ENCODE data around the gene PCDH9.
"Not testable (repeated sequence)": the region's sequence is repeated elsewhere in the genome, so short reads cannot be mapped to it uniquely, and the experiment has no call there.

PCDH9 gene

DNA sequence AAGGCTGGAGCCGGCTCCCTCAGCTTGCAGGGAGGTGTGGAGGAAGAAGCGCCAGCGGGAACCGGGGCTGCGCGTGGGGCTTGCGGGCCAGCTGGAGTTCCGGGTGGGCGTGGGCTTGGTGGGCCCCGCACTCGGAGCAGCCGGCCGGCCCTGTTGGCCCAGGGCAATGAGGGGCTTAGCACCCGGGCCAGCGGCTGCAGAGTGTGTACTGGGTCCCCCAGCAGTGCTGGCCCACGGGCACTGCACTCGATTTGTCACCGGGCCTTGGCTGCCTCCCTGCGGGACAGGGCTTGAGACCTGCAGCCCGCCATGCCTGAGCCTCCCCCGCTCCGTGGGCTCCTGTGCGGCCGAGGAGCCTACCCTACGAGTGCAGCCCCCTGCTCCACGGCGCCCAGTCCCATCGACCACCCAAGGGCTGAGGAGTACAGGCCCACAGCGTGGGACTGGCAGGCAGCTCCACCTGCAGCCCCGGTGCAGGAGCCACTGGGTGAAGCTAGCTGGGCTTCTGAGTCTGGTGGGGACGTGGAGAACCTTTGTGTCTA lies 608.2 kb downstream of the PCDH9 start:
- H3K4me3 ChIP-seq (ENCODE audit: low read depth in 1 of 2, low read length in 2 of 2); H3K9me3 ChIP-seq (ENCODE audit: control insufficient read depth in 1 of 2, low read length in 2 of 2); H3K4me1 ChIP-seq (ENCODE audit: control insufficient read depth in 1 of 2, insufficient read depth in 2 of 2, low read length in 2 of 2); H3K36me3 ChIP-seq (ENCODE audit: control insufficient read depth in 1 of 2, insufficient read depth in 2 of 2, low read length in 2 of 2); H3K27ac ChIP-seq (ENCODE audit: low read depth, low read length); H3K9ac ChIP-seq (ENCODE audit: low read depth in 1 of 2, low read length in 2 of 2); H3K27me3 ChIP-seq (ENCODE audit: control insufficient read depth in 1 of 2, insufficient read depth in 2 of 2, low read length in 2 of 2): not testable (repeated sequence)

- no peaks in the 10 kb centered on the region for H3K4me1 ChIP-seq (ENCODE audit: control insufficient read depth in 1 of 2, insufficient read depth in 2 of 2, low read length in 2 of 2)
- no peak overlapping the region for H3K9ac ChIP-seq (ENCODE audit: low read depth in 1 of 2, low read length in 2 of 2)
- no peak overlapping the region for H3K27ac ChIP-seq (ENCODE audit: low read depth, low read length)
- no peaks in the 10 kb centered on the region for H3K27me3 ChIP-seq (ENCODE audit: control insufficient read depth in 1 of 2, insufficient read depth in 2 of 2, low read length in 2 of 2)
- H3K9me3 ChIP-seq (ENCODE audit: control insufficient read depth in 1 of 2, low read length in 2 of 2): no peaks in the 10 kb centered on the region
- no peak overlapping the region for H3K4me3 ChIP-seq (ENCODE audit: low read depth in 1 of 2, low read length in 2 of 2)
- no peaks in the 10 kb centered on the region for H3K36me3 ChIP-seq (ENCODE audit: control insufficient read depth in 1 of 2, insufficient read depth in 2 of 2, low read length in 2 of 2)
Measured at GRCh38 chr13:66618702-66619101, 611.4 kb downstream of the PCDH9 start.

DNA sequence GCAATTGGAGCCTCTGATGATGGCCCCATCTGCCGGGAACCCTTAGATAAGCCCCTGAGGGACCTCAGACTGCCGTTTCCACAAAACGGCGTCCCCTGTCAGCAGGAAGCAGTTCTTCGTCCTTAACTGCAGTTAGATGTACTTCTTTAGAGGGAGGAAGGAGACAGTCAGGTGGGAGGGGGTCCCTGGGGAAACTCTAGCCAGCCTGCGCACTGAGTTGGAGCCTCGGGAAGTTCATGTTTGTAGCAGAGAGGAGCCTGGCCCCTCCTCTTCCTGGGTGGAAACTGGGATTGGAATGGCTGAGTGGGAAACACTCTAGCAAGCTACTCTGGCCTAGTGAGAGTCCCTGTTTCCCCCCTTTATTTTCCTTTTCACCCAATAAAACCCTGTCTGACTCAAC lies 612.4 kb downstream of the PCDH9 start:
- no peak overlapping the region for H3K4me3 ChIP-seq (ENCODE audit: low read depth in 1 of 2, low read length in 2 of 2)
- H3K9ac ChIP-seq (ENCODE audit: low read depth in 1 of 2, low read length in 2 of 2): no peak overlapping the region
- no peak overlapping the region for H3K27ac ChIP-seq (ENCODE audit: low read depth, low read length)
- no peaks in the 10 kb centered on the region for H3K36me3 ChIP-seq (ENCODE audit: control insufficient read depth in 1 of 2, insufficient read depth in 2 of 2, low read length in 2 of 2)
- H3K4me1 ChIP-seq (ENCODE audit: control insufficient read depth in 1 of 2, insufficient read depth in 2 of 2, low read length in 2 of 2): no peaks in the 10 kb centered on the region
- H3K27me3 ChIP-seq (ENCODE audit: control insufficient read depth in 1 of 2, insufficient read depth in 2 of 2, low read length in 2 of 2): no peaks in the 10 kb centered on the region
- no peaks in the 10 kb centered on the region for H3K9me3 ChIP-seq (ENCODE audit: control insufficient read depth in 1 of 2, low read length in 2 of 2)

GRCh38 chr13:66612983-66613382 lies 617.2 kb downstream of the PCDH9 start:
- Histone ChIP-seq H3K9me3 (ENCODE audit: control insufficient read depth in 1 of 2, low read length in 2 of 2) (no peaks in the 10 kb centered on the region), H3K27ac (ENCODE audit: low read depth, low read length) (no peak overlapping the region), H3K4me3 (ENCODE audit: low read depth in 1 of 2, low read length in 2 of 2) (no peak overlapping the region), H3K4me1 (ENCODE audit: control insufficient read depth in 1 of 2, insufficient read depth in 2 of 2, low read length in 2 of 2) (no peaks in the 10 kb centered on the region), H3K9ac (ENCODE audit: low read depth in 1 of 2, low read length in 2 of 2) (no peak overlapping the region), H3K27me3 (ENCODE audit: control insufficient read depth in 1 of 2, insufficient read depth in 2 of 2, low read length in 2 of 2) (no peaks in the 10 kb centered on the region), H3K36me3 (ENCODE audit: control insufficient read depth in 1 of 2, insufficient read depth in 2 of 2, low read length in 2 of 2) (no peaks in the 10 kb centered on the region)

DNA sequence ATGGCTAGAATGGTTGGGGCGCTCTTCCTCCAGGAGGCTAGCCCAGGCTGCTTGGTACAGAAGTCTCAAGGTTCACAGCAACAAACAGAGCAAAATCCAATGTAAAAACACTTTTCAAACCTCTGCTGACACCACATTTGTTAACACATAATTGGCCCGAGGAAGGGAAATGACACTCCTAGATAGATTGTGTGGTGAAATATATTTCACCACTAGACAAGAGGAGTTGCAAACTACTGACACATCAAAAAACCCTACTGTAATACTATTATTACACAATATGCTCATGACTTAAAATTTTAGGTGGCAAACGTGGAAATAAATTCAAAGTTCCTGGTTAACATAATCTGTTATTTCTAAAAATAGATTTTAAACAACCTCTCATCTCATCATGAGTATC lies 643.6 kb downstream of the PCDH9 start:
- no peaks in the 10 kb centered on the region for H3K27me3 ChIP-seq (ENCODE audit: control insufficient read depth in 1 of 2, insufficient read depth in 2 of 2, low read length in 2 of 2)
- no peaks in the 10 kb centered on the region for H3K4me1 ChIP-seq (ENCODE audit: control insufficient read depth in 1 of 2, insufficient read depth in 2 of 2, low read length in 2 of 2)
- no peak overlapping the region for H3K4me3 ChIP-seq (ENCODE audit: low read depth in 1 of 2, low read length in 2 of 2)
- H3K36me3 ChIP-seq (ENCODE audit: control insufficient read depth in 1 of 2, insufficient read depth in 2 of 2, low read length in 2 of 2): no peaks in the 10 kb centered on the region
- no peak overlapping the region for H3K9ac ChIP-seq (ENCODE audit: low read depth in 1 of 2, low read length in 2 of 2)
- no peaks in the 10 kb centered on the region for H3K9me3 ChIP-seq (ENCODE audit: control insufficient read depth in 1 of 2, low read length in 2 of 2)
- no peak overlapping the region for H3K27ac ChIP-seq (ENCODE audit: low read depth, low read length)

GRCh38 chr13:66585669-66586203 lies 644.4 kb downstream of the PCDH9 start:
- Histone ChIP-seq H3K4me1 (ENCODE audit: control insufficient read depth in 1 of 2, insufficient read depth in 2 of 2, low read length in 2 of 2) (no peaks in the 10 kb centered on the region), H3K36me3 (ENCODE audit: control insufficient read depth in 1 of 2, insufficient read depth in 2 of 2, low read length in 2 of 2) (no peaks in the 10 kb centered on the region), H3K9me3 (ENCODE audit: control insufficient read depth in 1 of 2, low read length in 2 of 2) (no peaks in the 10 kb centered on the region), H3K9ac (ENCODE audit: low read depth in 1 of 2, low read length in 2 of 2) (no peak overlapping the region), H3K4me3 (ENCODE audit: low read depth in 1 of 2, low read length in 2 of 2) (no peak overlapping the region), H3K27ac (ENCODE audit: low read depth, low read length) (no peak overlapping the region), H3K27me3 (ENCODE audit: control insufficient read depth in 1 of 2, insufficient read depth in 2 of 2, low read length in 2 of 2) (no peaks in the 10 kb centered on the region)

DNA sequence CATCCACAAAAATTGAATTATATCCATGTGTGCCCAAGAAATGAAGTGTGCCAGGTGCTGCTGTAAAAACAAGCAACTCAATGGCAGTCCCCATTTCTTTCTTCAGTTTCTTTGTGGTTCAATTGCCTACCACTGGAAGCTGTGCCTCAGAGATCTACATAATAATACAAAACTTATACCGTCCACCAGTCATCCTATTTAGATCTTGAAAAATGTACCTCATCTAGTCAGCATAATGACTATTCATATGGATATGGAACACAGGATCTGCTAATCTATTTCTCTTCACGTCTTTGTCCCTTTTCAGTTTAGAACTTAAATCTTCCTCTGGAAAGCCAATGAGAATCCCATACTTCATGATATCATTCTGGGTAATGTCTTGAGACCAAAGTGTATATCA lies 648.5 kb downstream of the PCDH9 start:
- H3K36me3 ChIP-seq (ENCODE audit: control insufficient read depth in 1 of 2, insufficient read depth in 2 of 2, low read length in 2 of 2): no peaks in the 10 kb centered on the region
- H3K27me3 ChIP-seq (ENCODE audit: control insufficient read depth in 1 of 2, insufficient read depth in 2 of 2, low read length in 2 of 2): no peaks in the 10 kb centered on the region
- H3K4me1 ChIP-seq (ENCODE audit: control insufficient read depth in 1 of 2, insufficient read depth in 2 of 2, low read length in 2 of 2): no peaks in the 10 kb centered on the region

DNA sequence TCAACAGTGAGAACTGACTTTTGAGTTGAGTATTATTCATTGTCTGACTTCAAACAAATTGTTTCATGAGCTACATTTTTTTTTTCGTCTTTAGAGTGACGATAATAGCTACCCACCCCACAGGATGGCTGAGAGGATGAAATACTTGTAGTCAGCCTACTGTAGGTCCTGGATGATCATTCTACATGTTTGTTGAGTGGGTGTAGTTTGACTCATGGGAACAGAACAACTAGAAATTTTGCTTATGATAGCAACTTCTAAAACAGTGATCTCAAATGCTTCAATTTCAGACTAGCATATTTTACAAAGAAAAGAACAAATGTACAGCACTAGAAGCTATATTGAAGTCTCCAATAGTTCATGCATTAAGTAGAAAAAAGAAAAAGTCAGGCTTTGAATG lies 651.8 kb downstream of the PCDH9 start:
- Histone ChIP-seq H3K9me3 (ENCODE audit: control insufficient read depth in 1 of 2, low read length in 2 of 2) (no peaks in the 10 kb centered on the region), H3K27ac (ENCODE audit: low read depth, low read length) (no peak overlapping the region), H3K4me3 (ENCODE audit: low read depth in 1 of 2, low read length in 2 of 2) (no peak overlapping the region), H3K27me3 (ENCODE audit: control insufficient read depth in 1 of 2, insufficient read depth in 2 of 2, low read length in 2 of 2) (no peaks in the 10 kb centered on the region), H3K36me3 (ENCODE audit: control insufficient read depth in 1 of 2, insufficient read depth in 2 of 2, low read length in 2 of 2) (no peaks in the 10 kb centered on the region), H3K4me1 (ENCODE audit: control insufficient read depth in 1 of 2, insufficient read depth in 2 of 2, low read length in 2 of 2) (no peaks in the 10 kb centered on the region), H3K9ac (ENCODE audit: low read depth in 1 of 2, low read length in 2 of 2) (no peak overlapping the region)

More for the DNA sequence above, 648.5 kb downstream of the PCDH9 start:
- no peak overlapping the region for H3K27ac ChIP-seq (ENCODE audit: low read depth, low read length)
- no peak overlapping the region for H3K4me3 ChIP-seq (ENCODE audit: low read depth in 1 of 2, low read length in 2 of 2)
- no peak overlapping the region for H3K9ac ChIP-seq (ENCODE audit: low read depth in 1 of 2, low read length in 2 of 2)
- H3K9me3 ChIP-seq (ENCODE audit: control insufficient read depth in 1 of 2, low read length in 2 of 2): no peaks in the 10 kb centered on the region

GRCh38 chr13:66577358-66577757 lies 652.8 kb downstream of the PCDH9 start:
- H3K27ac ChIP-seq (ENCODE audit: low read depth, low read length): no peak overlapping the region
- H3K4me1 ChIP-seq (ENCODE audit: control insufficient read depth in 1 of 2, insufficient read depth in 2 of 2, low read length in 2 of 2): no peaks in the 10 kb centered on the region
- no peak overlapping the region for H3K9ac ChIP-seq (ENCODE audit: low read depth in 1 of 2, low read length in 2 of 2)
- H3K36me3 ChIP-seq (ENCODE audit: control insufficient read depth in 1 of 2, insufficient read depth in 2 of 2, low read length in 2 of 2): no peaks in the 10 kb centered on the region
- H3K27me3 ChIP-seq (ENCODE audit: control insufficient read depth in 1 of 2, insufficient read depth in 2 of 2, low read length in 2 of 2): no peaks in the 10 kb centered on the region
- no peak overlapping the region for H3K4me3 ChIP-seq (ENCODE audit: low read depth in 1 of 2, low read length in 2 of 2)
- H3K9me3 ChIP-seq (ENCODE audit: control insufficient read depth in 1 of 2, low read length in 2 of 2): no peaks in the 10 kb centered on the region

- Histone ChIP-seq H3K4me3 (ENCODE audit: low read depth in 1 of 2, low read length in 2 of 2) (no peak overlapping the region), H3K27ac (ENCODE audit: low read depth, low read length) (no peak overlapping the region), H3K9me3 (ENCODE audit: control insufficient read depth in 1 of 2, low read length in 2 of 2) (no peaks in the 10 kb centered on the region), H3K27me3 (ENCODE audit: control insufficient read depth in 1 of 2, insufficient read depth in 2 of 2, low read length in 2 of 2) (no peaks in the 10 kb centered on the region), H3K4me1 (ENCODE audit: control insufficient read depth in 1 of 2, insufficient read depth in 2 of 2, low read length in 2 of 2) (no peaks in the 10 kb centered on the region), H3K9ac (ENCODE audit: low read depth in 1 of 2, low read length in 2 of 2) (no peak overlapping the region), H3K36me3 (ENCODE audit: control insufficient read depth in 1 of 2, insufficient read depth in 2 of 2, low read length in 2 of 2) (no peaks in the 10 kb centered on the region)
Measured at GRCh38 chr13:66576381-66576780, 653.8 kb downstream of the PCDH9 start.

GRCh38 chr13:66574606-66575005 lies 655.5 kb downstream of the PCDH9 start:
- no peaks in the 10 kb centered on the region for H3K9me3 ChIP-seq (ENCODE audit: control insufficient read depth in 1 of 2, low read length in 2 of 2)
- no peaks in the 10 kb centered on the region for H3K36me3 ChIP-seq (ENCODE audit: control insufficient read depth in 1 of 2, insufficient read depth in 2 of 2, low read length in 2 of 2)
- no peak overlapping the region for H3K4me3 ChIP-seq (ENCODE audit: low read depth in 1 of 2, low read length in 2 of 2)
- H3K4me1 ChIP-seq (ENCODE audit: control insufficient read depth in 1 of 2, insufficient read depth in 2 of 2, low read length in 2 of 2): no peaks in the 10 kb centered on the region
- H3K9ac ChIP-seq (ENCODE audit: low read depth in 1 of 2, low read length in 2 of 2): no peak overlapping the region
- no peaks in the 10 kb centered on the region for H3K27me3 ChIP-seq (ENCODE audit: control insufficient read depth in 1 of 2, insufficient read depth in 2 of 2, low read length in 2 of 2)
- H3K27ac ChIP-seq (ENCODE audit: low read depth, low read length): no peak overlapping the region
